WTC11 (cell line): Measurements from ENCODE around the gene CASKIN2.

Source experiments
- FOXK1 ChIP-seq: sonication (generic); formaldehyde crosslinking; IDR thresholded peaks from 2 replicates; pipeline ENCODE4 v1.8.0; 2022; ENCODE audit warnings: mild to moderate bottlenecking, moderate library complexity, missing genetic modification reagents
- TEAD4 ChIP-seq: sonication (generic); formaldehyde crosslinking; IDR thresholded peaks from 2 replicates; pipeline ENCODE4 v1.8.0; 2022; ENCODE audit warnings: mild to moderate bottlenecking, missing genetic modification reagents

DNA sequence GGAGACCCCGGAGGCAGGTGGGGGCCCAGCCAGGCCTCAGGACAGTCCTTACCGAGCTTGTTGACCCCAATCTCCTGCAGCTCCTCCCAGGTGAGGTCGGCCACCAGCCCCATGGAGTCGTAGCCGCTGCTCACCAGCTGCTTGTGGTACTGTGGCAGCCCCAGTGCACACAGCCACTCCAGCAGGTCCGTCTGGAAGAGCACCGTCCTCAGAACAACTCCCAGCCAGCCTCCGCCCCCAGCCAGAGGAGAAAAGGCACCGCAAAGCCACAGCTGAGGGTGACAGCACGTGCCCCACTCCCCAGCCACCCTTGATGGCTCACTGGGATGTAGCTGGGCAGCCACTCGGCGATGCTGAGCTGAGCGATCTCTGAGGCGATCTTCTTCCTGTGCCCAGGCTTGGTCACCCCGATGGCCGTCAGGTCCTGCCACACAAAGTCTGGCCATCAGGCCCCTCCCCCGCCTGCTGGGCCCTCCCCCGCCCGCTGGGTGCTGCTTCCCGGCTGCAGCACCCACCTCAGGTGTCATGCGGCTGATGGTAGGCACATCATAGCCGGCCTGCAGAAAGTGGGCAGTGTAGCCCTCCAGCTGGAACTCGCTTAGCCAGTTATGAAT lies 11.9 kb downstream of the CASKIN2 start:
- TF ChIP-seq FOXK1 (CRISPR knock-in tag) (no peak), TEAD4 (CRISPR knock-in tag) (no peak)
